HepG2 (cell line): ENCODE measurements around the gene RNASE12. TPM values are rescaled to one million over a fixed set of nuclear protein-coding genes. Genes with fewer than 3 reads are reported as not detected.
A peak's percentile ranks its signal among the peaks of the same experiment; 100 is the strongest.

ENCODE experiments used
- BORCS8-MEF2B ChIP-seq: sonication (generic); formaldehyde crosslinking; IDR thresholded peaks from 2 replicates; pipeline ENCODE4 v1.8.0; 2022; ENCODE audit warnings: mild to moderate bottlenecking, missing genetic modification reagents
- FOXO1 ChIP-seq: sonication (generic); formaldehyde crosslinking; IDR thresholded peaks from 2 replicates; pipeline ENCODE4 v1.4.0; 2020; ENCODE audit warnings: missing genetic modification reagents
- FUBP1 ChIP-seq: sonication (generic); formaldehyde crosslinking; IDR thresholded peaks from 2 replicates; pipeline ENCODE4 v1.5.1; 2020; ENCODE audit warnings: missing genetic modification reagents, mild to moderate bottlenecking, borderline replicate concordance
- MLXIP ChIP-seq: sonication (generic); formaldehyde crosslinking; IDR thresholded peaks from 2 replicates; pipeline ENCODE4 v1.9.0; 2021; ENCODE audit warnings: missing genetic modification reagents, borderline replicate concordance
- PAX8 ChIP-seq: sonication (generic); formaldehyde crosslinking; IDR thresholded peaks from 2 replicates; pipeline ENCODE4 v1.8.0; 2022; ENCODE audit warnings: mild to moderate bottlenecking, missing genetic modification reagents, borderline replicate concordance
- RAD21 ChIP-seq: fragments of 450-650 bp; formaldehyde crosslinking; IDR thresholded peaks from 2 replicates; pipeline ENCODE4 v1.5.0; 2020; ENCODE audit warnings: mild to moderate bottlenecking
- SIN3B ChIP-seq: fragments of 150-350 bp; IDR thresholded peaks from 2 replicates; pipeline ENCODE4 v1.6.1; 2014; ENCODE audit warnings: low read length
- SP2 ChIP-seq: sonication (generic); formaldehyde crosslinking; IDR thresholded peaks from 2 replicates; pipeline ENCODE4 v1.5.1; 2020; ENCODE audit warnings: mild to moderate bottlenecking, missing genetic modification reagents
- SUZ12 ChIP-seq: fragments of 150-350 bp; IDR thresholded peaks from 2 replicates; pipeline ENCODE4 v1.6.1; 2014; ENCODE audit warnings: low read depth, low read length
- ZKSCAN1 ChIP-seq: fragments of 150-350 bp; IDR thresholded peaks from 2 replicates; pipeline ENCODE4 v1.6.1; 2014; ENCODE audit warnings: low read length
- ZNF615 ChIP-seq: sonication (generic); formaldehyde crosslinking; IDR thresholded peaks from 2 replicates; pipeline ENCODE4 v1.5.0; 2020; ENCODE audit warnings: mild to moderate bottlenecking, missing genetic modification reagents, borderline replicate concordance
- ZXDC ChIP-seq: sonication (generic); formaldehyde crosslinking; IDR thresholded peaks from 2 replicates; pipeline ENCODE4 v1.5.0; 2020; ENCODE audit warnings: mild to moderate bottlenecking, missing genetic modification reagents
- polyA plus RNA-seq, 8 experiments: library from polyadenylated mRNA; depleted of rRNA in 3 of 8; stranded (reverse) in 7 of 8; unstranded in 1 of 8; fragments of >200 nt; fragmentation: Illumina TruSeq in 4 of 8; extraction: Trizol in 4 of 8; gene quantifications; 2 replicates each; pipeline versions ENCODE4 v1.2.1 to v1.2.3, GENCODE V29; 2011 to 2016; ENCODE audit warnings: low read depth in 4 of 8, missing spikeins in 1 of 8, mixed read lengths in 1 of 8; ENCODE audit not compliant: insufficient read depth in 1 of 8
- total RNA-seq, 5 experiments: library from RNA; depleted of rRNA; stranded (reverse); fragments of >200 nt; fragmentation: Illumina TruSeq; extraction: Trizol; gene quantifications; 2 replicates each; pipeline ENCODE4 v1.2.3, GENCODE V29; 2016; ENCODE audit warnings: low read depth in 1 of 5
- TF ChIP-seq, protein P1 (sequence below): sonication (generic); formaldehyde crosslinking; IDR thresholded peaks from 2 replicates; pipeline ENCODE4 v1.4.0; 2020; ENCODE audit warnings: low read depth, missing genetic modification reagents
- TF ChIP-seq, protein P2 (sequence below): sonication (generic); formaldehyde crosslinking; IDR thresholded peaks from 2 replicates; pipeline ENCODE4 v1.4.0; 2020; ENCODE audit warnings: missing genetic modification reagents

RNASE12 gene
- total and polyA plus RNA-seq, 2 of the 13 experiments (the other 11 are each of a cell fraction or from before 2014, with no cell fraction given), result not detected

- TF ChIP-seq ZXDC (CRISPR knock-in tag) (peak; percentile 94), FUBP1 (no peak), BORCS8-MEF2B (CRISPR knock-in tag) (peak; percentile 84), SIN3B (peak; percentile 48; the same call in 1 of the 2 replicates), SP2 (CRISPR knock-in tag) (no peak), ZNF615 (peak; percentile 99), PAX8 (no peak), SUZ12 (no peak), ZKSCAN1 (peak; percentile 43), RAD21 (CRISPR knock-in tag) (peak; percentile 19; the same call in 1 of the 2 replicates), FOXO1 (CRISPR knock-in tag) (peak; percentile 42; the same call in 1 of the 2 replicates), MLXIP (CRISPR knock-in tag) (peak; percentile 79; the same call in 1 of the 2 replicates)
- TF ChIP-seq, protein P1, sequence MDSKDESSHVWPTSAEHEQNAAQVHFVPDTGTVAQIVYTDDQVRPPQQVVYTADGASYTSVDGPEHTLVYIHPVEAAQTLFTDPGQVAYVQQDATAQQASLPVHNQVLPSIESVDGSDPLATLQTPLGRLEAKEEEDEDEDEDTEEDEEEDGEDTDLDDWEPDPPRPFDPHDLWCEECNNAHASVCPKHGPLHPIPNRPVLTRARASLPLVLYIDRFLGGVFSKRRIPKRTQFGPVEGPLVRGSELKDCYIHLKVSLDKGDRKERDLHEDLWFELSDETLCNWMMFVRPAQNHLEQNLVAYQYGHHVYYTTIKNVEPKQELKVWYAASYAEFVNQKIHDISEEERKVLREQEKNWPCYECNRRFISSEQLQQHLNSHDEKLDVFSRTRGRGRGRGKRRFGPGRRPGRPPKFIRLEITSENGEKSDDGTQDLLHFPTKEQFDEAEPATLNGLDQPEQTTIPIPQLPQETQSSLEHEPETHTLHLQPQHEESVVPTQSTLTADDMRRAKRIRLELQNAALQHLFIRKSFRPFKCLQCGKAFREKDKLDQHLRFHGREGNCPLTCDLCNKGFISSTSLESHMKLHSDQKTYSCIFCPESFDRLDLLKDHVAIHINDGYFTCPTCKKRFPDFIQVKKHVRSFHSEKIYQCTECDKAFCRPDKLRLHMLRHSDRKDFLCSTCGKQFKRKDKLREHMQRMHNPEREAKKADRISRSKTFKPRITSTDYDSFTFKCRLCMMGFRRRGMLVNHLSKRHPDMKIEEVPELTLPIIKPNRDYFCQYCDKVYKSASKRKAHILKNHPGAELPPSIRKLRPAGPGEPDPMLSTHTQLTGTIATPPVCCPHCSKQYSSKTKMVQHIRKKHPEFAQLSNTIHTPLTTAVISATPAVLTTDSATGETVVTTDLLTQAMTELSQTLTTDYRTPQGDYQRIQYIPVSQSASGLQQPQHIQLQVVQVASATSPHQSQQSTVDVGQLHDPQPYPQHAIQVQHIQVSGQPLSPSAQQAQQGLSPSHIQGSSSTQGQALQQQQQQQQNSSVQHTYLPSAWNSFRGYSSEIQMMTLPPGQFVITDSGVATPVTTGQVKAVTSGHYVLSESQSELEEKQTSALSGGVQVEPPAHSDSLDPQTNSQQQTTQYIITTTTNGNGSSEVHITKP (CRISPR knock-in tag), result peak; percentile 76
- TF ChIP-seq, protein P2, sequence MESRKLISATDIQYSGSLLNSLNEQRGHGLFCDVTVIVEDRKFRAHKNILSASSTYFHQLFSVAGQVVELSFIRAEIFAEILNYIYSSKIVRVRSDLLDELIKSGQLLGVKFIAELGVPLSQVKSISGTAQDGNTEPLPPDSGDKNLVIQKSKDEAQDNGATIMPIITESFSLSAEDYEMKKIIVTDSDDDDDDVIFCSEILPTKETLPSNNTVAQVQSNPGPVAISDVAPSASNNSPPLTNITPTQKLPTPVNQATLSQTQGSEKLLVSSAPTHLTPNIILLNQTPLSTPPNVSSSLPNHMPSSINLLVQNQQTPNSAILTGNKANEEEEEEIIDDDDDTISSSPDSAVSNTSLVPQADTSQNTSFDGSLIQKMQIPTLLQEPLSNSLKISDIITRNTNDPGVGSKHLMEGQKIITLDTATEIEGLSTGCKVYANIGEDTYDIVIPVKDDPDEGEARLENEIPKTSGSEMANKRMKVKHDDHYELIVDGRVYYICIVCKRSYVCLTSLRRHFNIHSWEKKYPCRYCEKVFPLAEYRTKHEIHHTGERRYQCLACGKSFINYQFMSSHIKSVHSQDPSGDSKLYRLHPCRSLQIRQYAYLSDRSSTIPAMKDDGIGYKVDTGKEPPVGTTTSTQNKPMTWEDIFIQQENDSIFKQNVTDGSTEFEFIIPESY (CRISPR knock-in tag), result no peak
Observed at GRCh38 chr14:20613094-20614037, 22.2 kb upstream of the RNASE12 start (continued).
